Upper lobe of left lung (tissue), 4 donors: ENCODE measurements around the gene TEX101.
"Not testable (repeated sequence)": the region's sequence is repeated elsewhere in the genome, so short reads cannot be mapped to it uniquely, and the experiment has no call there.

Experiments
- POLR2AphosphoS5 ChIP-seq, 2 donors: sonication (generic); formaldehyde crosslinking; IDR thresholded peaks; one replicate each; pipeline ENCODE4 v1.5.1; 2017; ENCODE audit warnings: antibody characterized with exemption in 2 of 2
- TF ChIP-seq, protein P1 (sequence below), 6 experiments: fragments of 450-650 bp in 4 of 6; fragments of 200-600 bp in 2 of 6; sonication (generic) in 2 of 6; IDR thresholded peaks; one replicate each; pipeline ENCODE4 v1.5.1; 2016 to 2019; ENCODE audit warnings: antibody characterized with exemption in 6 of 6

DNA sequence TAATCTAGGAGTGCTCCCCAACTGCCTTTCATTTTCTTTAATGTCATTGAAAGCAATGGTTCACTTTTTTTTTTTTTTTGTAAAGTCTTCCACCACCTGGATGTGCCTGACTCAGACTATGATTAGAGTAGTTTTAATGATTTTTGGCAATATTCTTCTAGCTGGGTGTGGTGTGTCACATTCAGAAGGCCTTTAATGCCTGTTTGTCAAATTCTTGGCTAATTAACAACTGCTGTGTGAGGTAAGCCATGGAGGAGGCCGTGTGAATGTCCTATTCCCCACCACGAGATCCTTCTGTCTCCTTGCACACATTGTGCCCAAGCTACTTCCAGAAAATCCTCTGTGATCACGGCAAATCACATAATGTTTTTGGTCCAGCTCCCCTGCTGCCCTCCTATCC, 30.9 kb upstream of the TEX101 start:
- TF ChIP-seq, protein P1, sequence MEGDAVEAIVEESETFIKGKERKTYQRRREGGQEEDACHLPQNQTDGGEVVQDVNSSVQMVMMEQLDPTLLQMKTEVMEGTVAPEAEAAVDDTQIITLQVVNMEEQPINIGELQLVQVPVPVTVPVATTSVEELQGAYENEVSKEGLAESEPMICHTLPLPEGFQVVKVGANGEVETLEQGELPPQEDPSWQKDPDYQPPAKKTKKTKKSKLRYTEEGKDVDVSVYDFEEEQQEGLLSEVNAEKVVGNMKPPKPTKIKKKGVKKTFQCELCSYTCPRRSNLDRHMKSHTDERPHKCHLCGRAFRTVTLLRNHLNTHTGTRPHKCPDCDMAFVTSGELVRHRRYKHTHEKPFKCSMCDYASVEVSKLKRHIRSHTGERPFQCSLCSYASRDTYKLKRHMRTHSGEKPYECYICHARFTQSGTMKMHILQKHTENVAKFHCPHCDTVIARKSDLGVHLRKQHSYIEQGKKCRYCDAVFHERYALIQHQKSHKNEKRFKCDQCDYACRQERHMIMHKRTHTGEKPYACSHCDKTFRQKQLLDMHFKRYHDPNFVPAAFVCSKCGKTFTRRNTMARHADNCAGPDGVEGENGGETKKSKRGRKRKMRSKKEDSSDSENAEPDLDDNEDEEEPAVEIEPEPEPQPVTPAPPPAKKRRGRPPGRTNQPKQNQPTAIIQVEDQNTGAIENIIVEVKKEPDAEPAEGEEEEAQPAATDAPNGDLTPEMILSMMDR (IDR thresholded peaks at IDR 0.05), result not testable (repeated sequence)
- not testable (repeated sequence) for TF ChIP-seq POLR2AphosphoS5 (IDR thresholded peaks at IDR 0.05)
